ENCODE data around the gene PKIG. TPM values are rescaled to one million over a fixed set of nuclear protein-coding genes. Genes with fewer than 3 reads are reported as not detected.

PKIG gene
- total and polyA plus RNA-seq, 9 of the 15 experiments (the other 6 are each of a cell fraction or from before 2014, with no cell fraction given) = 0.13 to 7.0 (median 4.7) TPM

- TF ChIP-seq ZNF512 (tag; IDR thresholded peaks at IDR 0.05) (no peak), HNRNPK (IDR thresholded peaks at IDR 0.05; ENCODE audit: low read depth, low read length, poor library complexity, severe bottlenecking) (no peak), ZFP91 (CRISPR knock-in tag; IDR thresholded peaks at IDR 0.05) (no peak)
Observed at GRCh38 chr20:44616604-44616964, 34.2 kb downstream of the PKIG start (continued).

- ATAC-seq = no peak
- Histone ChIP-seq H3K9ac (ENCODE audit: insufficient read depth in 1 of 2, low read depth in 2 of 2, low read length in 2 of 2) (peak overlapping the region in 1 of 2 experiments; percentile 65; a peak in 2 of 4 replicates), H3K9me3 (replicated peaks; ENCODE audit: control insufficient read depth, insufficient read depth, low read depth, low read length) (no peaks in the 10 kb centered on the region), H3K4me2 (ENCODE audit: insufficient read depth, low read length) (no peak overlapping the region), H3K27me3 (ENCODE audit: control insufficient read depth in 2 of 2, insufficient read depth in 2 of 2, low read length in 2 of 2) (no peaks in the 10 kb centered on the region), H3K9me1 (ENCODE audit: control insufficient read depth, insufficient read depth, low read length) (no peaks in the 10 kb centered on the region), H2AFZ (ENCODE audit: low read depth, low read length) (no peak overlapping the region), H3K4me3 (no peak overlapping the region), H4K20me1 (replicated peaks; ENCODE audit: control insufficient read depth, insufficient read depth, low read length) (no peaks in the 10 kb centered on the region), H3K4me1 (replicated peaks in 1 of 2; ENCODE audit: control insufficient read depth in 2 of 2, insufficient read depth in 2 of 2, low read length in 2 of 2) (peaks cover 10 to 18% of the 10 kb centered on the region in 2 experiments; a peak in 4 of 5 replicates), H3K27ac (ENCODE audit: extremely low read depth, low read depth, low read length) (no peak overlapping the region), H3K79me2 (ENCODE audit: control insufficient read depth, insufficient read depth, low read length) (no peaks in the 10 kb centered on the region), H3K36me3 (ENCODE audit: control insufficient read depth, insufficient read depth, low read length) (no peaks in the 10 kb centered on the region)
- in situ Hi-C loops (cut with MboI) (no loop called here), intact Hi-C loops (cut with micrococcal nuclease) (no loop called here)
- WGBS (ENCODE audit: insufficient coverage, low coverage, missing lambda C conversion rate) = 52% methylated on average over 14 of the region's 14 CpGs
- ChIA-PET CTCF (ENCODE audit: low intra/inter-chr PET ratio) (interaction anchor here (0.6 kb wide), 1 partner anchor 211 kb away, joined by 7 read pairs; no protein-coding TSS in a partner anchor), POLR2A (no interaction called here)
- TF ChIP-seq IRF1 (CRISPR knock-in tag; IDR thresholded peaks at IDR 0.05; ENCODE audit: borderline replicate concordance) (no peak), PATZ1 (CRISPR knock-in tag; IDR thresholded peaks at IDR 0.05; ENCODE audit: borderline replicate concordance) (no peak), FOSL1 (tag; conservative IDR thresholded peaks at IDR 0.05) (no peak), STAT5B (CRISPR knock-in tag; IDR thresholded peaks at IDR 0.05) (no peak), NFIC (IDR thresholded peaks at IDR 0.05) (no peak)
- BruUV-seq (replicated peaks) = no TSS peak
- DNase-seq (ENCODE audit: extremely low read depth in 1 of 4, low spot score in 3 of 4) = no peak
- no peak for FAIRE-seq
Observed at GRCh38 chr20:44618318-44618731, 35.9 kb downstream of the PKIG start.

All from K562 (cell line).